HepG2 (cell line): ENCODE data around the gene POLR3K. TPM values are rescaled to one million over a fixed set of nuclear protein-coding genes. Genes with fewer than 3 reads are reported as not detected.

ENCODE experiments used
- GATA4 ChIP-seq: sonication (generic); IDR thresholded peaks from 2 replicates; pipeline ENCODE4 v1.6.1; 2016; ENCODE audit warnings: antibody characterized with exemption, low read depth, borderline replicate concordance
- PHF8 ChIP-seq: sonication (generic); formaldehyde crosslinking; IDR thresholded peaks from 2 replicates; pipeline ENCODE4 v1.5.0; 2020; ENCODE audit warnings: missing genetic modification reagents
- SIN3B ChIP-seq: fragments of 150-350 bp; IDR thresholded peaks from 2 replicates; pipeline ENCODE4 v1.6.1; 2014; ENCODE audit warnings: low read length
- SP5 ChIP-seq: IDR thresholded peaks from 2 replicates; pipeline ENCODE4 v1.6.1; 2016; ENCODE audit warnings: low read depth, borderline replicate concordance
- ZFP36 ChIP-seq: fragments of 150-350 bp; IDR thresholded peaks from 2 replicates; pipeline ENCODE4 v1.6.1; 2018; ENCODE audit warnings: borderline replicate concordance, low read length, low read depth; ENCODE audit not compliant: partially characterized antibody
- ZNF547 ChIP-seq: sonication (generic); formaldehyde crosslinking; IDR thresholded peaks from 2 replicates; pipeline ENCODE4 v1.5.1; 2020; ENCODE audit warnings: mild to moderate bottlenecking, missing genetic modification reagents
- ZNF891 ChIP-seq: sonication (generic); formaldehyde crosslinking; IDR thresholded peaks from 2 replicates; pipeline ENCODE4 v1.5.0; 2020; ENCODE audit warnings: mild to moderate bottlenecking, missing genetic modification reagents
- polyA plus RNA-seq, 8 experiments: library from polyadenylated mRNA; depleted of rRNA in 3 of 8; stranded (reverse) in 7 of 8; unstranded in 1 of 8; fragments of >200 nt; fragmentation: Illumina TruSeq in 4 of 8; extraction: Trizol in 4 of 8; gene quantifications; 2 replicates each; pipeline versions ENCODE4 v1.2.1 to v1.2.3, GENCODE V29; 2011 to 2016; ENCODE audit warnings: low read depth in 4 of 8, missing spikeins in 1 of 8, mixed read lengths in 1 of 8; ENCODE audit not compliant: insufficient read depth in 1 of 8
- total RNA-seq, 5 experiments: library from RNA; depleted of rRNA; stranded (reverse); fragments of >200 nt; fragmentation: Illumina TruSeq; extraction: Trizol; gene quantifications; 2 replicates each; pipeline ENCODE4 v1.2.3, GENCODE V29; 2016; ENCODE audit warnings: low read depth in 1 of 5
- TF ChIP-seq, protein P1 (sequence below), 2 experiments: fragments of 450-650 bp in 1 of 2; sonication (generic) in 1 of 2; formaldehyde crosslinking in 1 of 2; IDR thresholded peaks; 2 replicates each; pipeline versions ENCODE4 v1.6.1 to v1.8.0; 2016 to 2022; ENCODE audit warnings: antibody characterized with exemption in 1 of 2, mild to moderate bottlenecking in 1 of 2, missing genetic modification reagents in 1 of 2
- TF ChIP-seq, protein P2 (sequence below): sonication (generic); formaldehyde crosslinking; IDR thresholded peaks from 2 replicates; pipeline ENCODE4 v1.5.0; 2020; ENCODE audit warnings: missing genetic modification reagents
- TF ChIP-seq, protein P3 (sequence below), 2 experiments: sonication (generic) in 1 of 2; formaldehyde crosslinking in 1 of 2; IDR thresholded peaks; 2 replicates each; pipeline versions ENCODE4 v1.6.1 to v1.9.0; 2014 to 2022; ENCODE audit warnings: antibody characterized with exemption in 1 of 2, borderline replicate concordance in 1 of 2, inconsistent platforms in 1 of 2, low read depth in 1 of 2, missing genetic modification reagents in 1 of 2

The POLR3K gene
- total and polyA plus RNA-seq, 2 of the 13 experiments (the other 11 are each of a cell fraction or from before 2014, with no cell fraction given) = 14.8 to 18.8 TPM

DNA sequence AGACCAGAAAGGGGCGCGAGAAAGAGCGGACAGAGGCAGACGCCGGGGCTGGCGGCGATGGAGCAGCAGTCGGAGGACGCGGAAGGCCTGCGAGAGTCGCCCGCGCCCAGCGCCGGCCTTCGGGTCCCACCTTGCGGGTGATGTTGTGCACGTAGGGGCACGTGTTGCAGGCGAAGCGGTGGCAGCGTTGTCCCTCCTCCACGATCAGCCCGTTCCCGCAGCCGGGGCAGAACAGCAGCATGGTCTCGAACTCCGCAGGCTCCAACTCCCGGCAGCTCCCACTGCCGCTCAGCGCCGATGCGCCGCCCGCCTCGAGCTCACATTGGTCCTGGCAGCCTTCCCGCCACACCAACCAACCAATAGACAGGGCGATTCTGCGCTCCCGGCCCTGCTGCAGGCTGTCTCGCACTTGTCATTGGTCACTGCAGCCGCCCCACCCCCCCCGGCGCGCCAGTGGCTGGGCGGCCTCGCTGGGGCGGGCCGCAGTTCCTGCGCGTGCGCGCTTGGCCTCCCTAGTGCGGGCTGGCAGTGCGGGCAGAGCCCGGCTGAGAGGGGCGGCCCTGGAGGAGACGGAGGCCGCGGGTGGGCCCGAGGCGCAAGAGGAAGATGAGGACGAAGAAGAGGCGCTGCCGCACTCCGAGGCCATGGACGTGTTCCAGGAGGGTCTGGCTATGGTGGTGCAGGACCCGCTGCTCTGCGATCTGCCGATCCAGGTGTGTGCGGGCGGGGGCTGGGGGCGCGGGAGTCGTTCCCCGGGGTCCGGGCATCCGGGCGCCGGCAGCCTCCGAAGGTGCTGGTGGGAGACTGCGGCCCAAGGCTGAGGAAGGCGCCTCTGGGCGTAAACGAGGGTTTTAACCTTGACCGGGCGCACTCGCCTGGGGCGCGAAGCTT, at the start of gene POLR3K, which contains the start of gene SNRNP25 (continued):
- TF ChIP-seq SP5 (CRISPR knock-in tag) (peak; percentile 61), ZFP36 (no peak), SIN3B (no peak), ZNF891 (CRISPR knock-in tag) (peak; percentile 92), PHF8 (CRISPR knock-in tag) (peak; percentile 92), ZNF547 (CRISPR knock-in tag) (peak; percentile 83), GATA4 (peak; percentile 56; the same call in 1 of the 2 replicates)
- TF ChIP-seq, protein P1, sequence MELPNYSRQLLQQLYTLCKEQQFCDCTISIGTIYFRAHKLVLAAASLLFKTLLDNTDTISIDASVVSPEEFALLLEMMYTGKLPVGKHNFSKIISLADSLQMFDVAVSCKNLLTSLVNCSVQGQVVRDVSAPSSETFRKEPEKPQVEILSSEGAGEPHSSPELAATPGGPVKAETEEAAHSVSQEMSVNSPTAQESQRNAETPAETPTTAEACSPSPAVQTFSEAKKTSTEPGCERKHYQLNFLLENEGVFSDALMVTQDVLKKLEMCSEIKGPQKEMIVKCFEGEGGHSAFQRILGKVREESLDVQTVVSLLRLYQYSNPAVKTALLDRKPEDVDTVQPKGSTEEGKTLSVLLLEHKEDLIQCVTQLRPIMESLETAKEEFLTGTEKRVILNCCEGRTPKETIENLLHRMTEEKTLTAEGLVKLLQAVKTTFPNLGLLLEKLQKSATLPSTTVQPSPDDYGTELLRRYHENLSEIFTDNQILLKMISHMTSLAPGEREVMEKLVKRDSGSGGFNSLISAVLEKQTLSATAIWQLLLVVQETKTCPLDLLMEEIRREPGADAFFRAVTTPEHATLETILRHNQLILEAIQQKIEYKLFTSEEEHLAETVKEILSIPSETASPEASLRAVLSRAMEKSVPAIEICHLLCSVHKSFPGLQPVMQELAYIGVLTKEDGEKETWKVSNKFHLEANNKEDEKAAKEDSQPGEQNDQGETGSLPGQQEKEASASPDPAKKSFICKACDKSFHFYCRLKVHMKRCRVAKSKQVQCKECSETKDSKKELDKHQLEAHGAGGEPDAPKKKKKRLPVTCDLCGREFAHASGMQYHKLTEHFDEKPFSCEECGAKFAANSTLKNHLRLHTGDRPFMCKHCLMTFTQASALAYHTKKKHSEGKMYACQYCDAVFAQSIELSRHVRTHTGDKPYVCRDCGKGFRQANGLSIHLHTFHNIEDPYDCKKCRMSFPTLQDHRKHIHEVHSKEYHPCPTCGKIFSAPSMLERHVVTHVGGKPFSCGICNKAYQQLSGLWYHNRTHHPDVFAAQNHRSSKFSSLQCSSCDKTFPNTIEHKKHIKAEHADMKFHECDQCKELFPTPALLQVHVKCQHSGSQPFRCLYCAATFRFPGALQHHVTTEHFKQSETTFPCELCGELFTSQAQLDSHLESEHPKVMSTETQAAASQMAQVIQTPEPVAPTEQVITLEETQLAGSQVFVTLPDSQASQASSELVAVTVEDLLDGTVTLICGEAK (IDR thresholded peaks at IDR 0.05) = no peak
- TF ChIP-seq, protein P1 (CRISPR knock-in tag; IDR thresholded peaks at IDR 0.05) = peak; percentile 67
- TF ChIP-seq, protein P2, sequence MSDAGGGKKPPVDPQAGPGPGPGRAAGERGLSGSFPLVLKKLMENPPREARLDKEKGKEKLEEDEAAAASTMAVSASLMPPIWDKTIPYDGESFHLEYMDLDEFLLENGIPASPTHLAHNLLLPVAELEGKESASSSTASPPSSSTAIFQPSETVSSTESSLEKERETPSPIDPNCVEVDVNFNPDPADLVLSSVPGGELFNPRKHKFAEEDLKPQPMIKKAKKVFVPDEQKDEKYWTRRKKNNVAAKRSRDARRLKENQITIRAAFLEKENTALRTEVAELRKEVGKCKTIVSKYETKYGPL (CRISPR knock-in tag) = peak; percentile 40; the same call in 1 of the 2 replicates
- TF ChIP-seq, protein P3, sequence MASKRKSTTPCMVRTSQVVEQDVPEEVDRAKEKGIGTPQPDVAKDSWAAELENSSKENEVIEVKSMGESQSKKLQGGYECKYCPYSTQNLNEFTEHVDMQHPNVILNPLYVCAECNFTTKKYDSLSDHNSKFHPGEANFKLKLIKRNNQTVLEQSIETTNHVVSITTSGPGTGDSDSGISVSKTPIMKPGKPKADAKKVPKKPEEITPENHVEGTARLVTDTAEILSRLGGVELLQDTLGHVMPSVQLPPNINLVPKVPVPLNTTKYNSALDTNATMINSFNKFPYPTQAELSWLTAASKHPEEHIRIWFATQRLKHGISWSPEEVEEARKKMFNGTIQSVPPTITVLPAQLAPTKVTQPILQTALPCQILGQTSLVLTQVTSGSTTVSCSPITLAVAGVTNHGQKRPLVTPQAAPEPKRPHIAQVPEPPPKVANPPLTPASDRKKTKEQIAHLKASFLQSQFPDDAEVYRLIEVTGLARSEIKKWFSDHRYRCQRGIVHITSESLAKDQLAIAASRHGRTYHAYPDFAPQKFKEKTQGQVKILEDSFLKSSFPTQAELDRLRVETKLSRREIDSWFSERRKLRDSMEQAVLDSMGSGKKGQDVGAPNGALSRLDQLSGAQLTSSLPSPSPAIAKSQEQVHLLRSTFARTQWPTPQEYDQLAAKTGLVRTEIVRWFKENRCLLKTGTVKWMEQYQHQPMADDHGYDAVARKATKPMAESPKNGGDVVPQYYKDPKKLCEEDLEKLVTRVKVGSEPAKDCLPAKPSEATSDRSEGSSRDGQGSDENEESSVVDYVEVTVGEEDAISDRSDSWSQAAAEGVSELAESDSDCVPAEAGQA (IDR thresholded peaks at IDR 0.05; ENCODE audit: low read depth) = no peak
- TF ChIP-seq, protein P3 (CRISPR knock-in tag; IDR thresholded peaks at IDR 0.05; ENCODE audit: borderline replicate concordance) = no peak
